ENCODE results near the gene TMEM259. TPM values are rescaled to one million over a fixed set of nuclear protein-coding genes. Genes with fewer than 3 reads are reported as not detected.

TMEM259 gene
- total and polyA plus RNA-seq, 9 of the 15 experiments (the other 6 are each of a cell fraction or from before 2014, with no cell fraction given): 0.52 to 231 (median 63.6) TPM

DNA sequence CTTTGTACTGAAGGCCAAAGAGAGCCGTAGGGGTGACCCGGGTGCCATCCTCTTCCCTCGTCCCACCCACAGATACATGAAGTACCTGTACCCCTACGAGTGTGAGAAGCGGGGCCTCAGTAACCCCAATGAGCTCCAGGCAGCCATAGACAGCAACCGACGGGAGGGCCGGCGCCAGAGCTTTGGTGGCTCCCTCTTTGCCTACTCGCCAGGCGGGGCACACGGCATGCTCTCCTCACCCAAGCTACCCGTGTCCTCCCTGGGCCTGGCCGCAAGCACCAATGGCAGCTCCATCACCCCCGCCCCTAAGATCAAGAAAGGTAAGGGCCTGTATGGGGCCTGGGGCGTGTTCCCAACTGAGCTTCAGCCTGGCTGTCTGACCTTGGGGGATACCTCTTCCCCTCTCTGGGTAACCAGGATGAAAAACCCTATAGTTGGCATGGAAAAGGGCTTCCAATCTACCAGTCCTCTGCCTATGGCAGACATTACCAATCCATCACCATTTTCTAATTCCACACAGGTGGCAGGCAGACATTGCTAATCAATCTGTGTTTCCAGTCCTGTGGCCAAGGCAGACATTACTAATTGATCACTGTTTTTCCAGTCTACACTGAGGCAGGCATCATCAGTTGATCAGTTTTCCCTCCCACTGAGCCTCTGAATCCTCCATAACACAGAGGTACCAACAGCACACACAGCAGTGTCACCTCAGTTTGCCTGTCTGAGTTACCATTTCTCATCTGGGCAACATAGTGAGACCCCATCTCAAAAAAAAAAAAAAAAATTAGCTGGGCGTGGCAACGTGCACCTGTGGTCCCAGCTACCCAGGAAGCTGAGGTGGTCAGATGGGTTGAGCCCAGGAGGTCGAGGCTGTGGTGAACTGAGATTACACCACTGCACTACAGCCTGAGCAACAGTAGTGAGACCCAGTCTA lies 55.9 kb downstream of the TMEM259 start (continued):
- TF ChIP-seq CTBP1 (IDR thresholded peaks at IDR 0.05; ENCODE audit: borderline replicate concordance): no peak
- TF ChIP-seq DNMT1 (IDR thresholded peaks at IDR 0.05): no peak
- no peak for TF ChIP-seq TCF7 (IDR thresholded peaks at IDR 0.05; ENCODE audit: borderline replicate concordance)
- TF ChIP-seq ELF1 (tag; IDR thresholded peaks at IDR 0.05): no peak
- no peak for TF ChIP-seq MBD2 (IDR thresholded peaks at IDR 0.05; ENCODE audit: borderline replicate concordance, low read depth)
- TF ChIP-seq ZNF174 (CRISPR knock-in tag; IDR thresholded peaks at IDR 0.05): no peak
- no peak for TF ChIP-seq FOXK1 (CRISPR knock-in tag; IDR thresholded peaks at IDR 0.05; ENCODE audit: borderline replicate concordance)
- no peak for TF ChIP-seq HMBOX1 (IDR thresholded peaks at IDR 0.05)
- no peak for TF ChIP-seq ZNF830 (CRISPR knock-in tag; IDR thresholded peaks at IDR 0.05)
- TF ChIP-seq SFPQ (IDR thresholded peaks at IDR 0.05; ENCODE audit: low read depth, low read length): no peak
- TF ChIP-seq, protein P1, sequence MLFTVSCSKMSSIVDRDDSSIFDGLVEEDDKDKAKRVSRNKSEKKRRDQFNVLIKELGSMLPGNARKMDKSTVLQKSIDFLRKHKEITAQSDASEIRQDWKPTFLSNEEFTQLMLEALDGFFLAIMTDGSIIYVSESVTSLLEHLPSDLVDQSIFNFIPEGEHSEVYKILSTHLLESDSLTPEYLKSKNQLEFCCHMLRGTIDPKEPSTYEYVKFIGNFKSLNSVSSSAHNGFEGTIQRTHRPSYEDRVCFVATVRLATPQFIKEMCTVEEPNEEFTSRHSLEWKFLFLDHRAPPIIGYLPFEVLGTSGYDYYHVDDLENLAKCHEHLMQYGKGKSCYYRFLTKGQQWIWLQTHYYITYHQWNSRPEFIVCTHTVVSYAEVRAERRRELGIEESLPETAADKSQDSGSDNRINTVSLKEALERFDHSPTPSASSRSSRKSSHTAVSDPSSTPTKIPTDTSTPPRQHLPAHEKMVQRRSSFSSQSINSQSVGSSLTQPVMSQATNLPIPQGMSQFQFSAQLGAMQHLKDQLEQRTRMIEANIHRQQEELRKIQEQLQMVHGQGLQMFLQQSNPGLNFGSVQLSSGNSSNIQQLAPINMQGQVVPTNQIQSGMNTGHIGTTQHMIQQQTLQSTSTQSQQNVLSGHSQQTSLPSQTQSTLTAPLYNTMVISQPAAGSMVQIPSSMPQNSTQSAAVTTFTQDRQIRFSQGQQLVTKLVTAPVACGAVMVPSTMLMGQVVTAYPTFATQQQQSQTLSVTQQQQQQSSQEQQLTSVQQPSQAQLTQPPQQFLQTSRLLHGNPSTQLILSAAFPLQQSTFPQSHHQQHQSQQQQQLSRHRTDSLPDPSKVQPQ (CRISPR knock-in tag; IDR thresholded peaks at IDR 0.05; ENCODE audit: borderline replicate concordance): no peak
- TF ChIP-seq ETV6 (IDR thresholded peaks at IDR 0.05; ENCODE audit: borderline replicate concordance in 1 of 2, low read depth in 2 of 2, low read length in 1 of 2): no peak
- TF ChIP-seq ETV6 (CRISPR knock-in tag; IDR thresholded peaks at IDR 0.05; ENCODE audit: borderline replicate concordance): no peak
- no peak for TF ChIP-seq MCM3 (IDR thresholded peaks at IDR 0.05)
- peak; percentile 58; the same call in 1 of the 2 replicates for TF ChIP-seq XRCC5 (IDR thresholded peaks at IDR 0.05; ENCODE audit: low read depth, low read length)
- no peak for TF ChIP-seq MAX (CRISPR knock-in tag; IDR thresholded peaks at IDR 0.05)
- TF ChIP-seq ARHGAP35 (IDR thresholded peaks at IDR 0.05; ENCODE audit: partially characterized antibody): no peak
- TF ChIP-seq KDM5B (IDR thresholded peaks at IDR 0.05; ENCODE audit: insufficient replicate concordance, low read depth, low read length): no peak
- TF ChIP-seq ESRRB (CRISPR knock-in tag; IDR thresholded peaks at IDR 0.05; ENCODE audit: borderline replicate concordance): no peak
- TF ChIP-seq, protein P2, sequence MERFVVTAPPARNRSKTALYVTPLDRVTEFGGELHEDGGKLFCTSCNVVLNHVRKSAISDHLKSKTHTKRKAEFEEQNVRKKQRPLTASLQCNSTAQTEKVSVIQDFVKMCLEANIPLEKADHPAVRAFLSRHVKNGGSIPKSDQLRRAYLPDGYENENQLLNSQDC (CRISPR knock-in tag; IDR thresholded peaks at IDR 0.05): no peak
- peak; percentile 55; the same call in 1 of the 2 replicates for TF ChIP-seq SMARCA5 (IDR thresholded peaks at IDR 0.05)
- TF ChIP-seq BRD4 (IDR thresholded peaks at IDR 0.05): no peak
- no peak for TF ChIP-seq EZH2 (IDR thresholded peaks at IDR 0.05; ENCODE audit: borderline replicate concordance, low read depth, low read length)
